GM19324 (cell line): ENCODE measurements around the gene FAM53A.

Experiments used
- ATAC-seq: cut with Tn5 transposase; IDR thresholded peaks from one replicate; pipeline ENCODE4 v1.9.1; 2021; ENCODE audit warnings: mild to moderate bottlenecking, moderate library complexity; ENCODE audit not compliant: unreplicated experiment, low FRiP score

Gene FAM53A

DNA sequence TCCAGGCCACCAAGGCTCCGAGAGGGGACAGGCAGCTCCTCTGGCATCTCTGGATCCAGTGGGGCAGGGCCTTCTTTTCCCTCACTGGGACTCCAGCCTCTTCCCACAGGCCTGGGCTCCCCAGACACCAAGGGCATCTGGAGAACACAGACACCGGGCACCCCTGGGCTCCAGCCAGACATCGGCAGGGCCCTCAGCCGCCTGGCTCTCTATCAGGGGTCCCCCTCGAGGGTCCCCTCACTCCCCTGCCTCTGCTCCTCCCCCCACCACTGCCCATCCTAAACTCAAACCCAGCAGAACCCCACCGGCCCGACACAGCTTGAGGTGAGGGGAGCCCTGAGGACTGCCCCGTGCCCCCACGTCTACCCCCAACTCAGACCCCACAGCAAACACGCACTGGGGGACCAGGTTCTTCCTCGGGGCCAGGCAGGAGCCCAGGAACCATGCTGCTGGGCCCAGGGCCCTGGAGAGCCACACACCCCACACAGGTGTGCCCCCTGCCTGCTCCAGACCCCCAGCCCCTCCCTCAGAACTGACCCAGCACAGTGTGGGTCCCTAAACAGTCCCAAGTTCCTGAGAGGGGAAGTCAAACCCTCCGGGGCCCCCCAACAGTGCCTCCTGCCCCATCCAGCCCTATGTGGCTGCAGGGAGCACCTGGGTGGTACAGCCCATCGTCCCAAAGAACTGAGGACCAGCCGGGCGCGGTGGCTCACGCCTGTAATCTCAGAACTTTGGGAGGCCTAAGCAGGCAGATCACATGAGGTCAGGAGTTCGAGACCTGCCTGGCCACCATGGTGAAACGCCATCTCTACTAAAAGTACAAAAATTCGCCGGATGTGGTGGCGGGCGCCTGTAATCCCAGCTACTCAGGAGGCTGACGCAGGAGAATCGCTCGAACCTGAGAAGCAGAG, 86.8 kb downstream of the FAM53A start:
- ATAC-seq, result no peak

DNA sequence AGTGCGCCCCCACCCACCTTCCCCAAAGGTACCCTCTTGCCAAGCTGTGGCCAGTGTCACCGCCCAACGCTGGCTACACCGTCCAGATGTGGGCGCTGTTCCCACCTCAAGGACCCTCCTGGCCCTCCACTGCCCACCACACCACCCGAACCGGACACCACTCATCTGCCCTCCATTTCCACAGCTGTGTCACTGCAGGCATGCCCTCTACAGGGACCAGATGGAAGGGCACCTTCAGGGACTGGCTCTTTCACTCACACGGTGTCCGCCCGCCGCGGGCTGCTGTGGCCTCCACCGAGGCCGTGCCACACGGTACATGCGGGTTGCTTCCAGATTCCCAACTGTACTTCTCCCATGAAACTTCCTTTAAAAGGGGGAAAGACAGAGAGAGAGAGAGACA, 87.7 kb downstream of the FAM53A start:
- ATAC-seq, result no peak

DNA sequence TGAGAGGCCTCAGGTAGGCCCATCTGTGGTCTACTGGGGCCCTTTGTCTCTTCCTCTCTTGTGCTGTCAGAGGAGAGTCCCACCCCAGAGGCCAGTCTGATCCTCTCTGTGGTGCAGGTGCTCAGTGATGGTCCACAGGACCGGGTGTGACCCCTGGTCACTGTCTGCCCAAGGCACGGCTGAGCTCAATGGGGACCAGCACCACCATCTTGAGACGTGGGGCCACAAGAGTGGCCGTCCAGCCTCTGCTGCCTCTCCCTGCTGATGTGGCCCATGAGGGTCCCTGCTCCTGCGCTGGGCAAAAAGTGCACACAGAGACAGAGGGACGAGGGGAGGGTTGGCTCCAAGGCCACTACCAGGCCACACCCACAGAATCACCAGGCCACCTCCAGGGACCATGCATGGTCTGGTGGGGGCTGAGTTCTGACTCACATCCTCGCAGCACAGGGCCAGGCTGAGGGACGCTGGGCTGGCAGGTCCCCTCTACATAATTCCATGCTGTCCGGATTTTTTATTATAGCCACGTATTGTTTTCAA, 88.3 kb downstream of the FAM53A start:
- no peak for ATAC-seq

DNA sequence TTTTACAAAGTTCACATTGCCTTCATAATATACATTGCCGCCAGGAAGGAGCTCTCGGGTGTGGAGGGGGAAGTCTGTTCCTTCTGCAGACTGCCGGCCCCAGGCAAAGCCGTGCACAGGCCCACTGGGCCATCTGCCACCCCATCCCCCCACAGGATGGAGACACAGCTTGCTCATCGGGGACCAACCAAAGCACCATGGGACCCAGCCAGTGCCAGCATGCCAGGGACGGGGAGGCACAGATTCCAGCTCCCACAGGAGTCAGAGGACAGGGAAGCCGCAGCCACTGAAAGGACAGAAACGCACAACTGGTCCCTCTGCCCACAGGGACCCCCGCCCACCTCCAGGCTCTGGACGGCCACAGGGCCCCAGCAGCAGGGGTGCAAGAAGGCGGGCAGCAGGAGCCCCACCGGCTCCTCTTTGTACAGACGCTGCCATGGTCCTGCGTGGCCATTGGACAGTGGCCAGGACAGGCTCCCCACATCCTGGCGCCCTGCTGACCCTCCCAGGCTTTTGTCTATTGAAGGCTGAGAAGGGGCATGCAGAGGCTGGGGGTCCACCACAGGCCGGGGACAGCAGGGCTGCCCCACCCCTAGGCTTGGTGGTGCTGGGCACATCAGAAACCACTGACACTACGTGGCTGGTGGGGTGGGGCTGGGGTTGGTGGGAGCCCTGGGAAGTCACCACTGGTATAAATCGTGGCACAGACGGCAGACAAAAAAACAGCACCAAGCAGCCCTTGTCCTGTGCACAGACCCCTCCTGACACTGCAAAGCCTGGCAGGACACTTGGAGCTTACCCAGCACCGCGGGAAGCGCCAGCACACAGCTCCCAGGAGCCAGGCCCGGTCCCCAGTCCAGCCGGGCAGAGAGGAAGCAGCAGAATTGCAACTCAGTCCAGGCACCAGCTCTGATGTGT, 89.0 kb downstream of the FAM53A start:
- ATAC-seq, result no peak

DNA sequence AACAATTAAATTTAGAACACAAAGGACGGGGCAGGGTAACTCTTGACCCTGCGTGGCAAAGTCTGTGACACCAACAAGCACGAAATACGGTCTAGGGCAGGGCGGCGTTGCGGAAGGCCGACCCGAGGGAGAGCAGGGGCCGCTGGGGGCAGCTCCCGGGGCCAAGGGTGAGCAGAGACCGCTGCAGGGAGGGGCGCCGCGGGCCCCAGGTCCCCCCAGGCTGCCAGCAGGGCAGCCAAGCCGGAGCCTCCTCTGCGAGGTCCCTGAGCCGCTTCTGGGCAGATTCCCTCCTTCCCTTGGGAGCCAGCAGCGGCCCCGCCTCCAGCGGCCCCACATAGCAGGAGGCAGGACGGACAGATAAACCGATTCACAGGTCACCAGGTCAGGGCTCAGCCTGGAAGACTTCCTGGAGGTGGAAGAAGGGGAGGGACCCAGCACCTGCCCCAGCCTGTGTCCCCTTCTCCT, 90.2 kb downstream of the FAM53A start:
- ATAC-seq, result no peak

DNA sequence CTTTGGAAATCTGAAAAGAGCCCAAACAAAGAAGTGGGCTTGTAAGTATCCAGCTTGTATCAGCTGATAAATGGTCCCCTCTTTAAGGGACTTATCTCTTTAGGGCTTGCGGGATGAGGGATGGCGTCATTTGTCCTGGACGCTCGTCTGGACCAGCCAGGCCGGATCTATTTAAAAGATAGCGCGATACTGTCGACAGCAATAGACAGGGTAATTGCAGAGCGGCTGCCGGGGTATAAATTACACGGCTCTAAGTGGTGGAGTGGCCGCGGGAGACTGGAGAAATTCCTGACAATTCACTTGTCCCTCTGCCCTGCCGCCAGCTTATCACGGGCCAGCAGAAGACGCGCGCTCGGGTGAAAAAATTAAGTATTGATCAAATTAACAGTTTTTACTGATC, 90.7 kb downstream of the FAM53A start:
- ATAC-seq, result no peak

DNA sequence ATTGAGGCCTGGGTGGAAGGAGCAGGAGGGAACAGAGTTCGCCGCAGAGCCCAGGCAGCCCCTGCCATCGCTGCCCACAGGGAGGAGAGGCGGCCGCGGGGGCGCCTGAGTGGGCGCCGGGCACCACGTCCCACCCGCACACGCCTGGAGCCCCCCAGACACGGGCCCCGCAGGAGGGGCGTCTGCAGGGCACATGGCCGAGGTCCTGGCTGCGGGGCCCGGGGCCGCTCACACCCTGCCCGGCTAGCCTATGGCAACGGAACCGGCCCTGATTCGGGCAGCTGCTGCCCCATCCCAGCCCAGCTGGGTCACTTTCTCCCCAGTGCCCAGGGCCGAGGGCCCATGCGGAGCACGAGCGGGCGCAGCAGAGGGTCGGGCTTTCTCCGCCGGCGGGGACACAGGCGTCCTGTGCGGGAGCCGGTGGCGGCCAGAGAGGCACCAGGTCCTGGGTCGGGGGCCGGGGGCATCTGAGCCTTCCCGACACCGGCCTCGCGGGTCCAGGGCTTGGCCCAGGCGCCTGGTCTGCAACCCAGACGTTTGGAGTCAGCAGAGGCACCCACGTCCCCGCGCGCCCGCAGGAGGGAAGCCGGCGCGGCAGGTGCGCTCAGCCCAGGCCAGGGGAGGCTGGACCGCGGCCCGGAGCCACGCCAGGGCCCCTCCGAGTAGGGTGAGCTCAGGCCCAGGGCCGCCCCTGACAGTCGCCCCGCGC, 91.2 kb downstream of the FAM53A start:
- no peak for ATAC-seq

DNA sequence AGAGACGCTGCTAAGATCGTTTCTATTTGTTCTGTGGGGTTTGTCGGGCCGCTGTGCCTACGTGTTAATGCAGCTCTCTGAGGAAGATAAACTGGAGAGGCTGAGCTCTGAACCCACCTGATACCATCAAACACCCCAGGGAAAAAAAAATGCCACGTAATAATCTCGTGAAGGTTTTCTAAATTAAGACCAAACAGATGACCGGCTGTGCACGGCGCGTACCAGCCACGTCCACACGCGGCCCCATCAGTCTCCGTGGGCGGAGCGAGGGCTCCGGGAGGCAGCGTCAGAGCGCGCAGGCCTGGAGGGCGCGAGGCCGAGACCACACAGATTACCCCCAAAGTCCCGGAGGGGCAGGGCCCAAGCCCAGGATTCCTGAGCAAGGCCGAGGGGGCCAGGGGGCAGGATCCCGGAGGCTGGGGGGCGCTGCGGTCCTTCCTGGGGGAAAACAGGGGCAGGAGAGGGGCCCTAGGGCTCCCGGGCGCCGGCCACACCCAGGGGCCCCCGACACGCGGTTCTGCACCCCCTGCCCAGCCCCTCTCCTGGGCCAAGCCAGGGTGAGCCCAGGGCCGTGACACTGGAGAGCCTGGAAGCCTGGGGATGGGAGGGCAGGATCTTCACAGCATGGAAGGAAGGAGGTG, 91.9 kb downstream of the FAM53A start:
- ATAC-seq, result no peak

DNA sequence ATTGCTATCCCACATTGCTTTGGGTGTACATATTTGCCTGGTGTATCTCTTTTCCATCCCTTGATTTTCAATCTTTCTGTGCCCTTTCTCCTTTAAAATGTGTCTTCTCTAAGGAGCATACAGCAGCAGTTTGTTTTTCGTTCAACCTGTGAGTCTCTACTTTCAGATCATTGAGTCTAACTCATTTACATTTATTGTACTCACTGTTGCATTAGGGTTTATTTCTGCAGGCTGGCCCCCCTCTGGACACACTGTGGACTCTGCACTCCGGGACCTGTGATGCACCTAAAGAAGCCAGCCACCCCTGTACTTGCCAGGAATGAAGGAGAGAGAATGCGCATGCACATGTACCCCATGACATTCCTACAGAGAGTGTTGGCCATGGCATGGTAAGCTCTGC, 93.0 kb downstream of the FAM53A start:
- ATAC-seq, result no peak

DNA sequence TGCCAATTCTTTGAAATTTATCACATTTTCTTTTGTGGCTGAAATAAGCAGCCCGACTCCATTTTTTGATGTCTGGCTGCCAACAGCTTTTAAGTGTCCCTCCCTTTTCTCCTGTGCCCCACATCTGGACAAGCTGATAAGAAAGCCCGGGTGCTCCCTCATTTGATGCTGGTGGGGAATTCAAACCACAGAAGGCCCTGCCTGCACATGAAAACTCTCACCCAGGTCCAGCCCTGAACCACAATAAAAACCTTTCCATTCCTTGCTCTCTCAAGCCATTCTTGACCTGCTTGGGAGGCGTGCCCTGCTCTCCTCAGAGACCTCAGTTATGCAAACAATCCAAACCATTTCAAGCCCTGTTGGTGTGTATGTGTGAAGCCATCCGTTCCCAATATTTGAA, 93.9 kb downstream of the FAM53A start:
- no peak for ATAC-seq
